ENCODE measurements around the gene LYZL6.
"Not testable (repeated sequence)": the region's sequence is repeated elsewhere in the genome, so short reads cannot be mapped to it uniquely, and the experiment has no call there.

The LYZL6 gene

GRCh38 chr17:35912339-35912912, 31.1 kb downstream of the LYZL6 start:
- in situ Hi-C loops (cut with MboI; ENCODE audit: low sequenced_read_pairs), result no loop called here

- in situ Hi-C loops (cut with MboI; ENCODE audit: low sequenced_read_pairs), result no loop called here
Observed at GRCh38 chr17:35909408-35909807, 34.1 kb downstream of the LYZL6 start.

GRCh38 chr17:35907691-35908090, 35.8 kb downstream of the LYZL6 start:
- in situ Hi-C loops (cut with MboI; ENCODE audit: low sequenced_read_pairs), result no loop called here

GRCh38 chr17:35906926-35907637, 36.4 kb downstream of the LYZL6 start:
- in situ Hi-C loops (cut with MboI; ENCODE audit: low sequenced_read_pairs), result no loop called here

GRCh38 chr17:35906191-35906925, 37.2 kb downstream of the LYZL6 start:
- in situ Hi-C loops (cut with MboI; ENCODE audit: low sequenced_read_pairs), result no loop called here

GRCh38 chr17:35903451-35903850, 40.1 kb downstream of the LYZL6 start:
- in situ Hi-C loops (cut with MboI; ENCODE audit: low sequenced_read_pairs), result no loop called here

GRCh38 chr17:35901631-35902175, 41.8 kb downstream of the LYZL6 start:
- in situ Hi-C loops (cut with MboI; ENCODE audit: low sequenced_read_pairs), result no loop called here

GRCh38 chr17:35900708-35901480, 42.6 kb downstream of the LYZL6 start:
- in situ Hi-C loops (cut with MboI; ENCODE audit: low sequenced_read_pairs), result no loop called here

GRCh38 chr17:35900280-35900679, 43.2 kb downstream of the LYZL6 start:
- in situ Hi-C loops (cut with MboI; ENCODE audit: low sequenced_read_pairs), result no loop called here

GRCh38 chr17:35898283-35899070, 45.0 kb downstream of the LYZL6 start:
- in situ Hi-C loops (cut with MboI; ENCODE audit: low sequenced_read_pairs), result no loop called here

GRCh38 chr17:35897772-35898171, 45.7 kb downstream of the LYZL6 start:
- in situ Hi-C loops (cut with MboI; ENCODE audit: low sequenced_read_pairs), result not testable (repeated sequence)

- in situ Hi-C loops (cut with MboI; ENCODE audit: low sequenced_read_pairs), result no loop called here
Observed at GRCh38 chr17:35895636-35896587, 47.6 kb downstream of the LYZL6 start.

- in situ Hi-C loops (cut with MboI; ENCODE audit: low sequenced_read_pairs), result no loop called here
Observed at GRCh38 chr17:35894206-35894605, 49.3 kb downstream of the LYZL6 start.

GRCh38 chr17:35893751-35894150, 49.8 kb downstream of the LYZL6 start:
- in situ Hi-C loops (cut with MboI; ENCODE audit: low sequenced_read_pairs), result no loop called here

- in situ Hi-C loops (cut with MboI; ENCODE audit: low sequenced_read_pairs), result no loop called here
Observed at GRCh38 chr17:35892091-35893035, 51.1 kb downstream of the LYZL6 start.

GRCh38 chr17:35891269-35891668, 52.2 kb downstream of the LYZL6 start:
- in situ Hi-C loops (cut with MboI; ENCODE audit: low sequenced_read_pairs), result no loop called here

- in situ Hi-C loops (cut with MboI; ENCODE audit: low sequenced_read_pairs), result no loop called here
Observed at GRCh38 chr17:35890774-35891155, 52.7 kb downstream of the LYZL6 start.
